Measurements from ENCODE around the gene RSAD2. TPM values are rescaled to one million over a fixed set of nuclear protein-coding genes. Genes with fewer than 3 reads are reported as not detected.
"Not testable (repeated sequence)": the region's sequence is repeated elsewhere in the genome, so short reads cannot be mapped to it uniquely, and the experiment has no call there.

The RSAD2 gene
- polyA plus RNA-seq, 2 donors = 0.49 to 0.98 TPM

GRCh38 chr2:6929196-6929819 is 51.7 kb downstream of the RSAD2 start:
- Histone ChIP-seq H3K4me3 (ENCODE audit: low read depth in 1 of 2, low read length in 2 of 2) (no peak overlapping the region), H3K27me3 (ENCODE audit: control insufficient read depth in 1 of 2, insufficient read depth in 2 of 2, low read length in 2 of 2) (no peaks in the 10 kb centered on the region), H3K27ac (ENCODE audit: low read depth in 2 of 2, low read length in 1 of 2) (no peak overlapping the region), H3K4me1 (ENCODE audit: control insufficient read depth in 2 of 2, insufficient read depth in 2 of 2, low read length in 1 of 2) (no peaks in the 10 kb centered on the region), H3K36me3 (ENCODE audit: control insufficient read depth in 2 of 2, insufficient read depth in 2 of 2, low read length in 1 of 2) (no peaks in the 10 kb centered on the region), H3K9me3 (ENCODE audit: control insufficient read depth in 2 of 2, insufficient read depth in 1 of 2, low read depth in 1 of 2, low read length in 1 of 2) (peaks cover 0 to under 1% of the 10 kb centered on the region in 2 donors)
- 72 to 82% methylated on average over 6 of the region's 6 CpGs for whole genome bisulfite sequencing, 2 donors

- Histone ChIP-seq H3K27me3 (ENCODE audit: control insufficient read depth in 1 of 2, insufficient read depth in 2 of 2, low read length in 2 of 2) (no peaks in the 10 kb centered on the region), H3K36me3 (ENCODE audit: control insufficient read depth in 2 of 2, insufficient read depth in 2 of 2, low read length in 1 of 2) (no peaks in the 10 kb centered on the region), H3K4me1 (ENCODE audit: control insufficient read depth in 2 of 2, insufficient read depth in 2 of 2, low read length in 1 of 2) (no peaks in the 10 kb centered on the region), H3K27ac (ENCODE audit: low read depth in 2 of 2, low read length in 1 of 2) (no peak overlapping the region), H3K9me3 (ENCODE audit: control insufficient read depth in 2 of 2, insufficient read depth in 1 of 2, low read depth in 1 of 2, low read length in 1 of 2) (no peaks in the 10 kb centered on the region), H3K4me3 (ENCODE audit: low read depth in 1 of 2, low read length in 2 of 2) (no peak overlapping the region)
- WGBS, 2 donors = 68 to 77% methylated on average over 4 of the region's 4 CpGs
Observed at GRCh38 chr2:6930923-6931647, 53.5 kb downstream of the RSAD2 start.

- Histone ChIP-seq H3K9me3 (ENCODE audit: control insufficient read depth in 2 of 2, insufficient read depth in 1 of 2, low read depth in 1 of 2, low read length in 1 of 2) (no peaks in the 10 kb centered on the region), H3K4me1 (ENCODE audit: control insufficient read depth in 2 of 2, insufficient read depth in 2 of 2, low read length in 1 of 2) (no peaks in the 10 kb centered on the region), H3K27ac (ENCODE audit: low read depth in 2 of 2, low read length in 1 of 2) (no peak overlapping the region), H3K4me3 (ENCODE audit: low read depth in 1 of 2, low read length in 2 of 2) (no peak overlapping the region), H3K27me3 (ENCODE audit: control insufficient read depth in 1 of 2, insufficient read depth in 2 of 2, low read length in 2 of 2) (no peaks in the 10 kb centered on the region), H3K36me3 (ENCODE audit: control insufficient read depth in 2 of 2, insufficient read depth in 2 of 2, low read length in 1 of 2) (no peaks in the 10 kb centered on the region)
- 65 to 80% methylated on average over 1 of the region's 1 CpG for WGBS, 2 donors
Observed at GRCh38 chr2:6931753-6932152, 54.2 kb downstream of the RSAD2 start.

GRCh38 chr2:6932206-6932605 is 54.6 kb downstream of the RSAD2 start:
- no peak overlapping the region for H3K27ac ChIP-seq (ENCODE audit: low read depth in 2 of 2, low read length in 1 of 2)
- WGBS, 2 donors = 92 to 93% methylated on average over 1 of the region's 1 CpG
- no peaks in the 10 kb centered on the region for H3K36me3 ChIP-seq (ENCODE audit: control insufficient read depth in 2 of 2, insufficient read depth in 2 of 2, low read length in 1 of 2)
- H3K9me3 ChIP-seq (ENCODE audit: control insufficient read depth in 2 of 2, insufficient read depth in 1 of 2, low read depth in 1 of 2, low read length in 1 of 2) = no peaks in the 10 kb centered on the region
- H3K4me3 ChIP-seq (ENCODE audit: low read depth in 1 of 2, low read length in 2 of 2) = no peak overlapping the region
- no peaks in the 10 kb centered on the region for H3K4me1 ChIP-seq (ENCODE audit: control insufficient read depth in 2 of 2, insufficient read depth in 2 of 2, low read length in 1 of 2)
- no peaks in the 10 kb centered on the region for H3K27me3 ChIP-seq (ENCODE audit: control insufficient read depth in 1 of 2, insufficient read depth in 2 of 2, low read length in 2 of 2)

- H3K27ac ChIP-seq (ENCODE audit: low read depth in 2 of 2, low read length in 1 of 2) = no peak overlapping the region
- H3K4me1 ChIP-seq (ENCODE audit: control insufficient read depth in 2 of 2, insufficient read depth in 2 of 2, low read length in 1 of 2) = no peaks in the 10 kb centered on the region
- no peaks in the 10 kb centered on the region for H3K27me3 ChIP-seq (ENCODE audit: control insufficient read depth in 1 of 2, insufficient read depth in 2 of 2, low read length in 2 of 2)
- whole genome bisulfite sequencing, 2 donors = 89 to 95% methylated on average over 7 of the region's 7 CpGs
- no peaks in the 10 kb centered on the region for H3K36me3 ChIP-seq (ENCODE audit: control insufficient read depth in 2 of 2, insufficient read depth in 2 of 2, low read length in 1 of 2)
- H3K9me3 ChIP-seq (ENCODE audit: control insufficient read depth in 2 of 2, insufficient read depth in 1 of 2, low read depth in 1 of 2, low read length in 1 of 2) = no peaks in the 10 kb centered on the region
- no peak overlapping the region for H3K4me3 ChIP-seq (ENCODE audit: low read depth in 1 of 2, low read length in 2 of 2)
Observed at GRCh38 chr2:6932828-6933227, 55.3 kb downstream of the RSAD2 start.

GRCh38 chr2:6933911-6934310 is 56.3 kb downstream of the RSAD2 start:
- Histone ChIP-seq H3K36me3 (ENCODE audit: control insufficient read depth in 2 of 2, insufficient read depth in 2 of 2, low read length in 1 of 2) (no peaks in the 10 kb centered on the region), H3K27me3 (ENCODE audit: control insufficient read depth in 1 of 2, insufficient read depth in 2 of 2, low read length in 2 of 2) (no peaks in the 10 kb centered on the region), H3K4me1 (ENCODE audit: control insufficient read depth in 2 of 2, insufficient read depth in 2 of 2, low read length in 1 of 2) (no peaks in the 10 kb centered on the region), H3K4me3 (ENCODE audit: low read depth in 1 of 2, low read length in 2 of 2) (no peak overlapping the region), H3K9me3 (ENCODE audit: control insufficient read depth in 2 of 2, insufficient read depth in 1 of 2, low read depth in 1 of 2, low read length in 1 of 2) (no peaks in the 10 kb centered on the region), H3K27ac (ENCODE audit: low read depth in 2 of 2, low read length in 1 of 2) (no peak overlapping the region)
- WGBS, 2 donors = 75 to 83% methylated on average over 3 of the region's 3 CpGs

GRCh38 chr2:6934345-6934744 is 56.8 kb downstream of the RSAD2 start:
- 80 to 81% methylated on average over 1 of the region's 1 CpG for WGBS, 2 donors
- Histone ChIP-seq H3K27me3 (ENCODE audit: control insufficient read depth in 1 of 2, insufficient read depth in 2 of 2, low read length in 2 of 2) (no peaks in the 10 kb centered on the region), H3K36me3 (ENCODE audit: control insufficient read depth in 2 of 2, insufficient read depth in 2 of 2, low read length in 1 of 2) (no peaks in the 10 kb centered on the region), H3K27ac (ENCODE audit: low read depth in 2 of 2, low read length in 1 of 2) (no peak overlapping the region), H3K4me1 (ENCODE audit: control insufficient read depth in 2 of 2, insufficient read depth in 2 of 2, low read length in 1 of 2) (no peaks in the 10 kb centered on the region), H3K4me3 (ENCODE audit: low read depth in 1 of 2, low read length in 2 of 2) (no peak overlapping the region), H3K9me3 (ENCODE audit: control insufficient read depth in 2 of 2, insufficient read depth in 1 of 2, low read depth in 1 of 2, low read length in 1 of 2) (no peaks in the 10 kb centered on the region)

GRCh38 chr2:6934758-6935651 is 57.4 kb downstream of the RSAD2 start:
- no peaks in the 10 kb centered on the region for H3K9me3 ChIP-seq (ENCODE audit: control insufficient read depth in 2 of 2, insufficient read depth in 1 of 2, low read depth in 1 of 2, low read length in 1 of 2)
- no peaks in the 10 kb centered on the region for H3K4me1 ChIP-seq (ENCODE audit: control insufficient read depth in 2 of 2, insufficient read depth in 2 of 2, low read length in 1 of 2)
- no peak overlapping the region for H3K4me3 ChIP-seq (ENCODE audit: low read depth in 1 of 2, low read length in 2 of 2)
- H3K27ac ChIP-seq (ENCODE audit: low read depth in 2 of 2, low read length in 1 of 2) = no peak overlapping the region
- H3K27me3 ChIP-seq (ENCODE audit: control insufficient read depth in 1 of 2, insufficient read depth in 2 of 2, low read length in 2 of 2) = no peaks in the 10 kb centered on the region
- 87 to 90% methylated on average over 11 of the region's 11 CpGs for WGBS, 2 donors
- H3K36me3 ChIP-seq (ENCODE audit: control insufficient read depth in 2 of 2, insufficient read depth in 2 of 2, low read length in 1 of 2) = no peaks in the 10 kb centered on the region

GRCh38 chr2:6935652-6936020 is 58.1 kb downstream of the RSAD2 start:
- 88 to 91% methylated on average over 4 of the region's 4 CpGs for WGBS, 2 donors
- not testable (repeated sequence) for H3K9me3 ChIP-seq (ENCODE audit: control insufficient read depth in 2 of 2, insufficient read depth in 1 of 2, low read depth in 1 of 2, low read length in 1 of 2); H3K4me3 ChIP-seq (ENCODE audit: low read depth in 1 of 2, low read length in 2 of 2); H3K36me3 ChIP-seq (ENCODE audit: control insufficient read depth in 2 of 2, insufficient read depth in 2 of 2, low read length in 1 of 2); H3K27me3 ChIP-seq (ENCODE audit: control insufficient read depth in 1 of 2, insufficient read depth in 2 of 2, low read length in 2 of 2); H3K27ac ChIP-seq (ENCODE audit: low read depth in 2 of 2, low read length in 1 of 2); H3K4me1 ChIP-seq (ENCODE audit: control insufficient read depth in 2 of 2, insufficient read depth in 2 of 2, low read length in 1 of 2)
